ENCODE results near the gene ITPK1.
"Not testable (repeated sequence)": the region's sequence is repeated elsewhere in the genome, so short reads cannot be mapped to it uniquely, and the experiment has no call there.

The ITPK1 gene

DNA sequence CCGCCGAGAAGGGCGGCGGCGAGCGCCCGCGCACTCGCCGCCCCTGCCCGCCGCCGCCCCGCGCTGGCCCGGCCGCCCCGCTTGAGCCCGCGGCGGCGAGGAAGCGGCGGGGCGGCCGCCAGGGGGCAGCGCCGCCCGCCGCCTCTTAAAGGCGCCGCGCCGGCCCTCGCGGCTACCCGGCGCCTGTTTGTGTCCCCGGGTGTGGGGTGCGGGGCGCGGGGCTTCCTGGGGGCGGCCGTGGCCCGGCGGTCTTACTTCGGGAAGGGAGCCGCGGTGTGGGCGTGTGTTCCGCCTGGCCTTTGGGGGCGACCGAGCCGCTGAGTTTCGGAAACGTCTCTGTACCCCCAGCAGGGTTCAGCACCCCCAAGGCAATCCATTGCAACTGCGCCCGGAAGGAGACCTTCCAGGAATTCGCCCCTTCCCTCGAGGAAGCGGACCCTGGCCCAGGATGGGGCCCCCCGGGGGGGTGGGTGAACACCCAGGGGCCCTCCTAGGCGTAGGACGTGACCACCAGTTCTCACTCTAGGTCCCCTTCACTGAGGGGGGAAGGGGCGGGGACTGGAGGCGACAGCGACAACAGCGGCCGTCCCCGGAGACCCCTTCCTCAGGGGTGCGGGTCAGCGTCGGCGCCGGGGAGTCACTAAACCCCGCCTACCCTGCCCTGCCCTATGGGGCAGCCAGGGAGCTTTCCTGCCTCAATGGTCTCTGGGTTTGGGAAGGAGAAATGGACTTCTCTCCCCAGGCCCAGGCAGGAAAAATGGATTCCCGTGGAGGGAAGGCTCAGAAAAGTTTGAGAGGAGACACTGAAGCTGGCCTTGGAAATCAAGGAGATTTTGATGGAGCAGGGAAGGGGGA is at the start of gene ITPK1:
Gene ITPK1 (minus strand): TSS at position 105 of the 855 bp plus-strand sequence. CDS start 762 bp downstream, outside the sequence.
- peak; percentile 47 for DNase-seq

DNA sequence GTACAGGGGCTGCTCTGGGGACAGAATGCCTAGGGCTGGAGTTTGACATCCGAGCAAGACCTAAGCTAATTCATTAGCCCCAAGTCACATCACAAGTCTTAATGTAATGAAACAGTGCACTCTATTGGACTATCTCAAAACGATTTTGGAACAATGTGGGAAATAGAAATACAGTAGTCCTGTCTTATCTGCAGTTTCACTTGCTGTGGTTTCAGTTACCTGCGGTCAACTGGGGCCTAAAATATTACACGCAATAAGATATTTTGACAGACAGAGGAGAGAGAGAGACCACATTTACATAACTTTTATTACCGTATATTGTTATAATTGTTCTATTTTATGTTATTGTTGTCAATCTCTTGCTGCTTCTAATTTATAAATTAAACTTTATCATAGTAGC is 47.8 kb upstream of the ITPK1 start:
- DNase-seq = no peak

DNA sequence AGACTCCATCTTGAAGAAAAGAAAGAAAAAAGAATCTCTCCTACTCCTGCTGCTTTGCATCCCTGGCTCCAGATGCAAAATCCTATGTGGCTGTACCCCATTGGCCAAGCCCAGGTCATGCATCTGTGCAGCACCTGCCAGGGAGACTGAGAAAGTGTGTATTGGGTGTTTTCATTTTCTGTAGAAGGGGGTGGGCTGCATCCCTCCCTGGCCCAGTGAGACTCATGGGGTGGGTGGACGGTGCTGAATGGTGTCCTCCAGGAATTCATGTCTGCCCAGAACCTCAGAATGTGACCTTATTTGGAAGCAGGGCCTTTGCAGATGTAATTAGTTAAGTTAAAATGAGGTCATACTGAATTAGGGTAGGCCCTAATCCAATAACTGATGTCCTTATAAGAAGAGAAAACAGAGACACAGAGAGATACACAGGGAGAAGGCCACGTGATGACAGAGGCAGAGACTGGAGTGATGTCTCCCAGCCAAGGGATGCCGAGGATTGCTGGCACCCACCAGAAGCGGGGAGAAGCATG is 45.8 kb upstream of the ITPK1 start:
- DNase-seq = no peak

DNA sequence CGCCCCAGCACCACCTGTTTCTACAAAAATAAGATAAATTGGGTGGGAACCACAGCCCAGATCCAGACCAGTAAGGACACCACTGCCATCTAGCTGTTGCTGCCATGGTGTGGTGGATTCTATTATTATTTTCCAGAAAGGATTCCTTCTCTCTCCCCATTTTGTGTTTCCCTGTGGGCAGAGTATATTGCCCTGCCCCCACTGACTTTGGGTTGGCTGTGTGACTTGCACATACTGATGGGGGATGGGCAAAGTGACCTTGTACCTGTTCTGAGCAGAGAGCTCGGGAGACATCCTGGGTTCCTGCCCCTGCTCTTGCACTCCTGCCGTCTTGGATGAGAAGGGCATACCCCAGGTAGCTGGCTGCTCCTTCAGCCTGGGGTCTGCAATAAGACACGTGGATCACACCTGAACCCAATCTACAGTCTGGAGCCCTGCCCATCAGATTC is 44.7 kb upstream of the ITPK1 start:
- DNase-seq = no peak

DNA sequence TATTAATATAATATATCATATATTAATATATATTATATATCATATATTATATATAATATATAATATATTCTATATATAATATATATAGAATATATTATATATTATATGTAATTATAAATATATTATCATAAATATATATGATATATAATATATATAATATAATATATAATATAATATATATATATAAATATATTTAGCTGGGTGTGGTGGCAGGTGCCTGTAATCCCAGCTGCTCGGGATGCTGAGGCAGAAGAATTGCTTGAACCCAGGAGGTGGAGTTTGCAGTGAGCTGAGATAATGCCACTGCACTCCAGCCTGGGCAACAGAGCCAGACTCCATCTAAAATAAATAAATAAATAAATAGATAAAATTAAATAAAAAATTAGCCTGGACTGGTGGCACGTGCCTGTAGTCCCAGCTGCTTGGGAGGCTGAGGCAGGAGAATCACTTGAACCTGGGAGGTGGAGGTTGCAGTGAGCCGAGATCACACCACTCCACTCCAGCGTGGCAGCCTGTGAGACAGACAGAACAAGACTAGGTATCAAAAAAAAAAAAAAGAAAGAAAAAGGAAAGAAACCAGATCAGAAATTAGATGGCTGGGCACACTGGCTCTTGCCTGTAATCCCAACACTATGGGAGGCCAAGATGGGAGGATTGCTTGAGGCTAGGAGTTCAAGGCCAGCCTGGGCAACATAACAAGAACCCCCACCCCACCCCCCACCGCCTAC is 44.1 kb upstream of the ITPK1 start:
- not testable (repeated sequence) for DNase-seq

DNA sequence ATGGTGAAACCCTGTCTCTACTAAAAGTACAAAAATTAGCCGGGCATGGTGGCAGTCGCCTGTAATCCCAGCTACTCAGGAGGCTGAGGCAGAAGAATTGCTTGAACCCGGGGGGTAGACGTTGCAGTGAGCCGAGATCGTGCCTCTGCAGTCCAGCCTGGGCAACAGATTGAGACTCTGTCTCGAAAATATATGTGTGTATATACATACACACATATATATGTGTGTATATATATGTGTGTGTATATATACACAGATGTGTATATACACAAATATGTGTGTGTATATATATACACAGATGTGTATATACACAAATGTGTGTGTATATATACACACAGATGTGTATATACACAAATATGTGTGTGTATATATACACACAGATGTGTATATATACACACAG is 42.6 kb upstream of the ITPK1 start:
- not testable (repeated sequence) for DNase-seq

DNA sequence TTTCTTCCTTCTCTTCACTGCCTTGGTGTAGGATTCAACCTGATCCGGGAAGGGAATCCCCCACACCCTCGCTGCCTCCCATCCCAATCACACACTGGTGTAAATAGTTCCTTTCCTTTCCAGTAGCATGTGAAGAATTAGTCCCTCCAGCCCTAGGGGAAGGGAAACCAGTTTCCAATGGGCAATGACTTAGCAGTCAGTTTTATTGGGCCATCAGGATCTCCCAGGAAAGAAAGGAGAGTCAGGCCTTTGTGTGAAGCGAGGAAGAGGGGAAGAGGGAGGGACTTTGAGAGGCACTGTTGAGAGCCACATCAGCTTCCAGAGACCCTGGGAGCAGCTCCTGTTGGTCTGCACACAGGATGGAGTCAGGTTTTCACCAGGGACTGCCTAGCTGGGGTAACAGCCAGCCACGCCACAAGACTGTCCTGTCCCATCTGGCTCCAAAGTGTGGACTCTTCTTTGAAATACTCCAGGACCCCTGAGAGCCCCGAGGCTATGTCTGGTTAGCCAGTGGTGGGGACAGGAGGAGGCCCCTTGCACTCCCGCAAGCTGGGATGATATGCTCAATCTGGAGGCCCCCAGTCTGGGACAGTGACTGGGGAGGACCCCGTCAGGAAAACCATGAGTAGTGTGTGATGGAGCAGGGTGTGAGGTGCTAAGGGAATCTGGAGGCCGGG is 41.1 kb upstream of the ITPK1 start:
- DNase-seq = no peak

DNA sequence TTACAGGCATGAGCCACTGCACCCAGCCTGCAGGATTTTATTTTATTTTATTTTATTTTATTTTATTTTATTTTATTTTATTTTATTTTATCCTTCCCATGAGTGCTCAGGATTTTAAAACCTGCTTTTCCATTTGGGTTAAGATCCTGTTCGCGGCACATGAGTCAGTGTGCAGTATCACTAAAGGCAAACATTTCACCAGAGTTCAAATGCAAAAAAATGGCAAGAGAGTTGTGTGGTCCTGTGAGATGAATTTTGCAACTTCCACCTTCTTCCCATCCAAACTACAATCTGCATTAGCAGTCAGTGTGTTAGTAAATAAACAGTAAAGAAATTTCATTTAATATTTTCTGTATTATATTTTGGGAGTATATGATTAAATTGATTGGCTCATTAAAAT is 39.9 kb upstream of the ITPK1 start:
- no peak for DNase-seq

DNA sequence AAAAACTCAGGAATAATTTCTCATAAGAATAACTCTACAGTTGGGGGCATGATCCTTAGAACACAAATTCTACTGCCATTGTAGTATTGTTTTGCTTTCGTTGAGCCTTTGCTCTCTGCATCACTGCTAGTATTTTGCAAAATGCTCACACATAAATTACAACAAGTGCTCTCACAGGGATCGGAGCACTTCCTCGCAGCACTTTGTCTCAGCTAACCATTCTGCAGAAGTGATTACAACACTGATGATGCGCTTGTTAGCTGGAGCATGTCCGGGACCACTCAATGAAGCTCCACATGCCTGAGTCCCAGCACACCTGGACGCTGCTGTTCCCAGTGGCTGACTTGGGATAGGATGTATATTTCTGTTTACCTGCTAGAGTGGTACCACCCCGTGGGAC is 37.4 kb upstream of the ITPK1 start:
- no peak for DNase-seq

DNA sequence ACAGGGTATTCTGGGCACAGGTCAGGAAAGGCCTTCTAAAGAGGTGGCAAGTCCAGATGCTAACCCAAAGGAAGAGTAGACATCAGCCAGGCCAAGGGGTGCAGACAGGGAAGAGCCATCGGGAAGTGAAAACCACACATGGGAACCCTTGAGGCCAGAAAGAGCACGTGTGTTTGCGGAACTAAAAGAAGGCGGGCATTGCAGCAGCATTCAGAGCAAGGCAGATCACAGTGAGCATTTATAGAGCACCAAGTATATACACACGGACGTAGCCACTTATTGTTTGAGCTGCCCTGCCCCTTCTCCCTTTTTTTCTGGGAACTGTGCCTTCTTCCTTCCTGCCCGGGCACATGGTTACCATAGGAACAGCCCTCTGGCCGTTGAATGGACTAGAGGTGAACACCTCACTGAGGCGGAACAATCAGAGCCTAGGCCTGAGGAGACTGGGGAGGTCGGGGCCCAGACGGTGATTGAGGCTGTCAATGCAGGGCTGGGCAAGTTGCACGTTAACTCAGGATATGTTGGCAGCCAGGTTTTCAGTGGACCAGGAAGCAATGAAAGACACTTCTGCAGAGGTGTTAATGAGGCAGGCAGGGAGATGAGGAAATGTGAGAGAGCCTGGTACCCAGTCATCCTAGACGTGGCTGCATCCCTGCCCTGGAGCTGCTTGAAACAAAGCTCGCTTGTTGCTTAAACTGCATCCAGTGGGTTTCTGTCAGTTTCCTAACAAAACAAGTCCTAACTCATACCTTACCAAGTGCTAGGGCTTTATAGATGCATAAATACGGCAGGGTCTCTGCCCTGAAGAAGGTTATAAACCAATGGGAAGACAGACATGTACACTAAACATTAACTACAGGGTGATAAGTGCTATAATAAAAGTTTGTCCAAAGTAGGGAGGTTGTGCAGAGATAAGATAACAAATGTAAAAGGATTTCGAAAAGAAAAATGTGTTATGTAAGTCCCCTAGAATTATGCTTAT is 34.8 kb upstream of the ITPK1 start:
- DNase-seq = no peak

DNA sequence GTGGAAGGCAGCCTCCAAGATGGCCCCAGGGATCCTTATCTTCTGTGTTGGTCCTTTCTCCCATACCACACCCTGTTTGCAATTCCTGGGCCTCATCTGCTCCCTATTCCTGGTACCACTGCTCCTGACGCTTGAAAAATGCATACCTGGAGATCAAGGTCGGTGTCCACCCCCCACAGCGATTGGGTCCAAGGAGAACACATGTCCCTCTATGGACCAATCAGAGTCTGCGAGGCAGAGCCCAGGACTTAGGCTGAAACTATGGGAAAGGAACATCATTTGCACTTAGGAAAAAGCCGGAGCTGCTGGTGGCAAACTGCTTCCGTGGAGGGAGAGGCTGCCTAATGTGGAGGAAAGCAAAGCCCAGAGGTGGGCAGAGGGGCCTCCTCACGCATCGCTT is 33.3 kb upstream of the ITPK1 start:
- DNase-seq = no peak

DNA sequence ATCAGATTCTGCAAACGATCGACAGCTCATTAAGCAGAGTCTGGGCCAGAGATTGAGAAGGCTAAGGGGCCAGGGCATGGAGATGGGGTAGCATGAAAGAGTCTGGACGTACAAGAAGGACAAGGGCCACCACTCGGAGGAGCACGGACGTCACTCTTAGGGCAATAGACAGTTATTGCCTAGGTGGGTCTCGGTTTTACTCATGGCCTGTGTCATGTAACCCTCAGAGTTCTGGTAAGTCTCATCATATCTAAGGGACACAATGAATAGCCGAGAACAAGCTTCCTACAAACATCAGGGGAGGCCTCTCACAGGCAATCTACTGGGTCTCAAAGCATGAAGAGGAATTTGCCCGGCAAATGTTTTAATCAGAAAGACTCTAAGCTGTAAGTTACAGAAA is 30.4 kb upstream of the ITPK1 start:
- DNase-seq = no peak

DNA sequence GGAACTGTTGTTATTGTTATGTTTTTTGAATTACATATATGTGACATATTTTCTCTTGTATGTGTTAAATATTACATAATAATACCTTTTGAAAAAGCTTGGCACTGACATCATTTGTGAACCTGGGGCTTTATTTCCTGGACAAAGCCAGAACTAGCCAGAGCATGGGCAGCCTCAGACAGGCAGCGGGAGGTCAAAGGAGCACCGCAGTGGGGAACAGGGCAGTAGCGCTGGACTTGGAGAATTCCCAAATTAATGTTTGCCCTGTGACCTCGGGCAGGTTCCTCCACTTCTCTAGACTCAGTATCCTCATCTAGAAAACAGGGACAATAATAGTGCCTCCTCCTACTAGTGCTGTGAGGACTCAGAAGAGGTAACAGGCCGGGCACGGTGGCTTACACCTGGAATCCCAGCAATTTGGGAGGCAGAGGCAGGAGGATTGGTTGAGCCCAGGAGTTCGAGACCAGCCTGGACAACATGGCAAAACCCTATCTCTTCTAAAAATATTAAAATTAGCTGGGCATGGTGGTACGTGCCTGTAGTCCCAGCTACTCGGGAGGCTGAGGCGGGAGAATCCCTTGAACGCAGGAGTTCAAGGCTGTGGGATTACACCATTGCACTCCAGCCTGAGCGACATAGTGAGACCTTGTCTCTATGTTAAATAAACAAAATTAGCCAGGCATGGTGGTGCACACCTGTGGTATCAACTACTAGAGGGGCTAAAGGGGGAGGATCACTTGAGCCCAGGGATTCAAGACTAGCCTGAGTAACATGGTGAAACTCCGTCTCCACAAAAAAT is 27.3 kb upstream of the ITPK1 start:
- DNase-seq = no peak

DNA sequence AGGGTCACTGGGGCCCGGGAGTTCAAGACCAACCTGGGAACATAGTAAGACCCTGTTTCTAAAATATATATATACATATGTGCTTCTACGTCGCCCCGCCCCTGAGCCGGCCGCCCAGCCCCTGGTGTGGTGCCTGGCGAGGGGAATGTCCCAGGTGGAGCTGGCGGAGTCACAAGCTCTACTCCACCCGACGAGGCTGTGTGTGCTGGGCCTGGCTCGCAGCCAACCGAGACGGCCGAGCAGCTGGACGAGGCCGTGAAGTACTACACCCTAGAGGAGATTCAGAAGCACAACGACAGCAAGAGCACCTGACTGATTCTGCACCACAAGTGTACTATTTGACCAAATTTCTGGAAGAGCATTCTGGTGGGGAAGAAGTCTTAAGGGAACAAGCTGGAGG is 22.1 kb upstream of the ITPK1 start:
- DNase-seq = no peak

DNA sequence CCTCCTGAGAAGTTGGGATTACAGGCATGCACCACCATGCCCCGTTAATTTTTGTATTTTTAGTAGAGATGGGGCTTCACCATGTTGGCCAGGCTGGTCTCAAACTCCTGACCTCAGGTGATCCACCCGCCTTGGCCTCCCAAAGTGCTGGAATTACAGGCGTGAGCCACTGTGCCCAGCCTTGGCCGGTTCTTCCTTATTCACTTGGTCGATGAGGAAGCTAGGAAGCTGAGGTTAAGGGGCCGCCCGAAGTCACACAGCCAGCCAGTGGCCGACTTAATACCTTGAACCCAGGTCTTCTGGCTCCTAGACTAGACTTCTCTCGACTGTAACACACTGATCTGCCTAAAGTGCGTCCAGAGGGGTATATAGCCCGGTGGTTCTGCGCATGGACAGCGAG is 20.8 kb upstream of the ITPK1 start:
- not testable (repeated sequence) for DNase-seq

DNA sequence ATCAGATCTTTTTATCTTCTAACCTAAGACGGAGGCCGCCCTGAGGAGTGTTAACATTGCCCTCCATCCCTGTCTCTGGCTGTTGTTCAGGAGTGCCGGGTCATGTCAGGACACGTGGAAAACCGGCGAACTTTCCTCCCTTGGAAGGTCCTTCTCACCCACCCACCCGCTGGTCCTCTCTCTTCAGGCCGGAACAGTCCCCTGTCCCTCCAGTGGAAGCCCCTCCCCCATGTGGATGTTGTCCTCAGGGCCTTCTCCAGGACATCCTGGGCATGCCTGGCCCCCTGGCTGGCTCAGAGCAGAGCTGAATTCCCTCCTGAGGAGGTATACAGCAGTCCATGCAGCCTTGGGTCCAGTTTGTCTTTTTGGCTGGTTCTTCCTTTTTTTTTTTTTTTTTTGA is 20.3 kb upstream of the ITPK1 start:
- no peak for DNase-seq

DNA sequence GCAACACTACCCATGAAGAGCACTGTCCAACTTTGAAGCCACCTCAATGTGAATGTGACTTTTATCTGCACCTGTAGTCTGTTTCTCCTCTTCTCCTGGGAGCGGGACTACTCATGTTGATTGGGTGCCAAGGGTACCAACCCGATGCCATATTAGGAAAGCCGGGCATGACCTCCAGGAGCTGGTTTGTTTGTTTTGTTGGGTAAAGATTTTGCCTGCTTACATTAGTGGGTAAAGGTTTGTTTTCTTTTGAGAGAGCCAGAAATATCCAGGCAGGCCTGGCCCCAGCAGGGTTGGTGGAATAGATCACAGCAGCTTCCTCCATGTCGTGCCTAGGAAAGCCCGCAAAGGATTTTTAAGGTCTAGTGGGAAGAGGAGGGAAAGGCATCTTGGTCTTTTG is 19.7 kb upstream of the ITPK1 start:
- no peak for DNase-seq

DNA sequence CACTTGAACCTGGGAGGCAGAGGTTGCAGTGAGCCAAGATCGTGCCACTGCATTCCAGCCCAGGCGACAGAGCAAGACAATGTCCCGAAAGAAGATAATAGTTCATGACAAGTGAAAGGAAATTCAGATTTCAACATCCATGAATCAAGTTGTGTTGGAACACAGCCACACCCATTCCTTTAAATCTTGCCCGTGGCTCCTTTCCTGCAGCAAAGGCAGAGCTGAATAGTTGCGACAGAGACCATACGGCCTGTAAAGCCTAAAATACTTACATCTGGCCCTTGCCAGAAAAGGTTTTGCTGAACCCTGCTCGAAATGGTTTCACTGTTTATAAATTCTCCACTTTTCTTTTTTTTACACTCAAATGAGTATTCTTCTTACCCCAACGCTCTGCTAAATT is 17.7 kb upstream of the ITPK1 start:
- DNase-seq = no peak

DNA sequence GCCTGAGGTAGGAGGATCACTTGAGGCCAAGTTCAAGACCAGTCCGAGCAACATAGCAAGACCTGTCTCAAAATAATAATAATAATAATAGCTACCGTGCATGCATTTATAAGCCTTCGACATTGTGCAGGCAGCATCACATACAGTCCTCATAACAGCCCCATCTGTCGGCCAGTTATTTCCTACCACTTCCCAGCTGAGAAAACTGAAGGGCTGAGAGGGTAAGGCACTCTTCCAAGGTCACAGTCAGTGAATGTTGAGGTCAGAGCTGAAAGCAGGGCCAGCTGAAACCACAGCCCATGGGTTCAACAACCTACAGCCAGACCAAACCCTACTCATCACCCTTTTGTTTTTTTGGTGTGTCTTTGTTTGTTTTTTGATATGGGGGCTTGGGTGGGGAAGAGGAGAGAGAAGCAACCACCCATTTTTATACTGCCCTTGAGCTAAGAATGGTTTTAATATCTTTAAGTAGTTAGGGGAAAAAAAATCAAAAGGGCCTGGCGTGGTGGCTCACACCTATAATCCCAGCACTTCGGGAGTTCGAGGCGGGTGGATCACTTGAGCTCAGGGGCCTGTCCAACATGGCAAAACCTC is 16.8 kb upstream of the ITPK1 start:
- peak; percentile 4 for DNase-seq

DNA sequence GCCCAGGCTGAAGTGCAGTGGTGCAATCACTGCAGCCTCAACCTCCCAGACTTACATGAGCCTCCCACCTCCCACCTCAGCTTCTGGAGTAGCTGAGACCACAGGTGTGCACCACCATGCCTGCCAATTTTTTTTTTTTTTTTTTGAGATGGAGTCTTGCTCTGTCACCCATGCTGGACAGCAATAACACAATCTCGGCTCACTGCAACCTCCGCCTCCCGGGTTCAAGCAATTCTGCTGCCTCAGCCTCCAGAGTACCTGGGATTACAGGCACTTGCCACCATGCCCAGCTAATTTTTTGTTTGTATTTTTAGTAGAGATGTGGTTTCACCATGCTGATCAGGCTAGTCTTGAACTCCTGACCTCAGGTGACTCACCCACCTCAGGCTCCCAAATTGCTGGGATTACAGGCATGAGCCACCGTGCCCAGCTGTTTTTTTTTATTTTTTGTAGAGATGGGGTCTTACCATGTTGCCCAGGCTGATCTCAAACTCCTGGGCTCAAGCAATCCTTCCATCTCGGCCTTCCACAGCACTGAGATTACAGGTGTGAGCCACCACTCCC is 15.6 kb upstream of the ITPK1 start:
- DNase-seq = not testable (repeated sequence)
